GM08714 (cell line): Measurements from ENCODE around the gene SYNPR.
"Not testable (repeated sequence)": the region's sequence is repeated elsewhere in the genome, so short reads cannot be mapped to it uniquely, and the experiment has no call there.

Experiments
- H3K4me3 ChIP-seq: fragments of 200-500 bp; sonication (Bioruptor generic); 2 replicates; pipeline ENCODE4 v1.5.1; 2014; ENCODE audit warnings: mild to moderate bottlenecking, low read length, inconsistent platforms
- ZNF274 ChIP-seq: IDR thresholded peaks from 2 replicates; pipeline ENCODE4 v1.6.1; 2012; ENCODE audit warnings: mild to moderate bottlenecking, low read depth, low read length

The SYNPR gene

DNA sequence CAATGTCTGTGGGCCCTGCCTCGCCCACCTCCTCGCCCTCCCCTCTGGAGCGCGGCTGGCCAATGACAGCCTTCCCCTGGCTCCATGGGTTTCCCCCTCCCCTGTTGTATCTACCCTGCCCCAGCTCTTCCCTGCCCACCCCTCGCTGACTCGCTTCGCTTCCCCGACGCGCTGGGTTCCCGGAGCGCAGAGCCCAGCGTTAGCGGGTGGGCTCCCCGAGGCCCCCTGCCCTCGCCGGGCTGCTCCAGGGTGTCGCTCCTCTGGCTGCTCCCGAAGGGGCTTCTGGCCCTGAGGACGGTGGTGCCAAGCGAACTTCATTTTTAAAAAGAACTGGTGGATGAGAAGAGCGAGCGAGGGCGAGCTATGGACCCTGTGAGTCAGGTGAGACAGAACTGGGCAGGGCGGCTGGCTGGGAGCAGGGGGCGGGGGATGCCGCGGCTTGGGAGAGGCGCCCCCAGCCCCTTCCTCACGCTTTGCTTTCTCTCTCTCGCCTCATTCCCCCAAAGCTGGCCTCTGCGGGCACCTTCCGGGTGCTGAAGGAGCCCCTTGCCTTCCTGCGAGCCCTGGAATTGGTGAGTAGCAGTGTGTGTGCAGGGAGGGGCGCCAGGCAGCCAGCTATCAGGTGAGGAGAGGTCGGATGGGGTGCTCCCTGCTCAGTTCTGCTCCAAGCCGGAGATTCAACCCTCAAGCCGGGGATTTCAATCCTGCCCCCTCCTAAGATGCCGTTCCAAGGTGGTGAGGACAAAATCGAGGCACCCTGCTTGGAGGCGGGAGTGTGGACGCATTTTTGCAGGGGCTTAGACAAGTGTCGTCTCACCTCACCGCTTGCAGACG lies at the start of gene SYNPR:
TSS of gene SYNPR (plus strand) at position 138 of the 834 bp plus-strand sequence.
- TF ChIP-seq ZNF274, result no peak
- H3K4me3 ChIP-seq, result no peak within 1 kb of the TSS

DNA sequence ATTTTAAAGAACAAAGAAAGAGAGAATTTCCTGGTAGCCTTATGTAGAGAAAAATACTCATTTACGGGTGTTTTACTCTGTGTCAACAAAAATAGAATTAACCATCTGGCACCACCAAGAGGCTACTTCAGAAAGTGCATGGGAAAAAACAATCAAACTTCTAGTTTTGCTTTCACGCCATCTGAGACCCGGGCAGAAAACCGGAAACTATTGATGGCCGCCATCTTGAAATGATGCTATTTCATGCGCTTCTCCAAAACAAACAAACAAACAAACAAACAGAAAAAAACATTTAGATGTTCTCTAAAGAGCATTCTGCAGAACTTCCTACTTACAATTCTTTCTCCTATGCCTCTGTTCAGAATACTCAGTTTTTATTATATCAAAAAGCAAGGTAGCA lies 49.4 kb upstream of the SYNPR start:
- no peak overlapping the region for H3K4me3 ChIP-seq
- no peak for TF ChIP-seq ZNF274

DNA sequence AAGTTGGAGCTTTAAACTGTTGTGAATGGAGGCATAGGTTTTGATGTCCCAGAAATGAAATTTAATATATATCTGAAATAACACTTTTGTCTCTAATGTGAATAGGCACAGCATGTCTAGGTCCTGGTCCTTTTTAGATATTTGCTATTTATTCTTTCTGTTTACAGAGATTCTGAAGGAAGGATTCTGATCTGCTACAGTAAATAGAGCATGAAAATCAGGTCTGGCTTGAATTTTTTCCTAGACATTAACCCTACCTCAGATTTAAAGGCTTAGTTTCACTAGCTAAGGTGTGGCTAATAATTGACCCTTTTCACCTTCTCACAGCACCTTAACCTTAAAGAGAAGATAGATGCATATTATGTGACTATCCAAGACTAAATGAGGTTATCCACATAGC lies 48.0 kb upstream of the SYNPR start:
- H3K4me3 ChIP-seq, result no peak overlapping the region
- no peak for TF ChIP-seq ZNF274

DNA sequence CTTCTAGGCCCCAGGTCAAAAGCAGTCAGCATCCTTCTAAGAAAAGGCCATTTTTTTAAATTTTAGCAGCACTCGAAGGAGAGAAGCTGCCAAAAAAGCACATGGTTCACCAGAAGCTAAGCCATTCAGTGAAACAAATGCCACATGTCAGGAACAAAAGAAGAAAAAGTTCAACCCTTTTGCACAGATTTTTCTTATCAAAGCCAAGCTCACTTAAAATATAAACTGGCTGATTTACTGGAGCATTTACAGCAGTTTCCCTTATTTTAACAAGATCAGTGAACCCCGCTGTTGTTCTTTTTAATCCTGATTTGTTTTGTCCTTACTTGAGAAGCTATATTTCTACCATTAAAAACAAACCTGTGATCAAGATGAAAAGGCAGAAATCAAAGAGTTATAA lies 46.5 kb upstream of the SYNPR start:
- no peak for TF ChIP-seq ZNF274
- no peak overlapping the region for H3K4me3 ChIP-seq

DNA sequence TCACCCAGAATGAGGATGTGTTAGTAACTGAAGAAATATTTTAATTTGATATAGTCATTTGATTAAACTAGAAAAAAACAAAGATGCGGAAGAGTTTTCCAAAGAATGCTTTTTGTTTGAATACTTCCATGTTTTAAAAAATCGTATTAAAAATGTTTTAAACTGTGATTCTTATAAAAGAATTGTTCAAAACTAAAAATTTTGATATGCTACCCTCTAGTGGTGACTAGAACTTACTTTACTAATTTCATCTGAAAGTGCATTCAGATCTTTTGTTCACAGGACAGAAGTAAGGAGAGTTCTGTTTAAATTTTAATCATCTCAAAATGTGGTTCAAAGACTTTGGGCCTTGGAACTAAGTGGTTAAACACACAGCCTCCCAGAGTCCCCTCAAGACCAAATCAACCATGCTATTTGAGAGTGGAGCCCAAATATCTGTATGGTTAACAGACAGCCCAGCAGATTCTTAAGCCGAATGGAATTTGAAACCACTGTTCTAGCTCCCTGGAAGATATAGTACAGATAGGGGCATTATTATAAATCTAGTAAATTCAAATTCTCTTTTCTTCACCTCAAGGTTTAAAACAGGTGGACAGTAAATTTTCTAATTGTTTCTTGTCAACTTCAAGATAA lies 45.2 kb upstream of the SYNPR start:
- no peak for TF ChIP-seq ZNF274
- H3K4me3 ChIP-seq, result no peak overlapping the region

DNA sequence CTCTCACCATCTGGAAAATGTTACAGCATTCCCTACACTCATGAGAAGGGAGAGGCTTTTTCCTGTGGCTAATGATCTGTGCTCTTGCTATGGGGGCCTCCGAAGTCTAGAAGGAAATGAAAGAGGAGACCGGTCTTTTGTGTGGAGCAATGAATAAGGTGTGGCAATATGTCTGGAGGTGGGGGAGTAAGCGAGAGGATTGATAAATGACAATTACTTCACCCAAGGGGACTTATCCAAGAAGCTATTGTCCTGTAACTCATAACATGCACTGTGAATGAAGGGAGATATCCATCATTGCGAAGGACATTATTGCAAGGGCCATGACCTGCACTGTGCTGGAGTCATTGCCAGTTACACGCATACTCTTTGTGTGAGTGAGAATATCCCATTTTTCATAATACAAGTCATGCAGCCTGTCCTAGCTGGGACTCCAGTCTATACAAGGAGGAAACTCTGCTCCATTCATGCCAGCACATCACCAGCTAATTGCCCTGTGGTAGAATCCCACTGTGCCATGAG lies 37.7 kb upstream of the SYNPR start:
- no peak overlapping the region for H3K4me3 ChIP-seq
- no peak for TF ChIP-seq ZNF274

DNA sequence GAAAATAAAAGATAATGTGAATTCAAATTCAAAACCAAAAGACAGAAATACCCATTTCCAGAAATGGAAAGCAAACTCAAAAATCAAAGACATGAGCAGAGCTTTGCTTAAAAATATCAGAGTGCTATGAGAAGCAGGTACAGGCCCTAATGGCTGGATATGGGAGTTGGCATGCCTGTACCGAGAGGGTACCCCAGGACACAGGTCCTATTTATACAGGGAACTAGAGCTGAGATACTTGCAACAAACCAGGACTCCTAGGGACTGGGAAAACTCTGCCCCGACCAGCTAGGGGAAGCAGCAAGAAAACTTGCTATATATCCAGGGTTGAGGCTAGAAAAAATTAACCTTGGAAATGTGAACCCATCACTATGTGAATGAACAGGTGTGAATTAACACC lies 36.0 kb upstream of the SYNPR start:
- TF ChIP-seq ZNF274, result no peak
- no peak overlapping the region for H3K4me3 ChIP-seq

DNA sequence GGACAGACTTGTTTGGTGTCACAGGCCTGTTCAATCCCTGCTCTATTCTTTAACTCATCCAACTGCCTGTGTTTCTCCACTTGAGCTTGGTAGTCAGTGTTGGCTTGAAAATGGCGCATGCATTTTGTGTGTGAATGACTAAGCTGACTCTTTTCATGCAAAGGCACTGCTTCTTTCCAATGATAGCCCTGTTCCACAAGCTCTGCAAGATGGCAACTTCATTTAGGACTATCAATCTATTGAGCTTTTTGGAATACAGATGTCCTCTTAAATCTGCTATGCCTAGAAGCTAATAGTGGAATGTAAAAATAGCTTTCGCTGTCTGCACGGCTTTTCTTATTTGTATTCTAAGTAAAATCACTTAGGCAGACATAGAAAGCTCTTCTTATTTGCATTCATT lies 33.6 kb upstream of the SYNPR start:
- no peak for TF ChIP-seq ZNF274
- H3K4me3 ChIP-seq, result no peak overlapping the region

DNA sequence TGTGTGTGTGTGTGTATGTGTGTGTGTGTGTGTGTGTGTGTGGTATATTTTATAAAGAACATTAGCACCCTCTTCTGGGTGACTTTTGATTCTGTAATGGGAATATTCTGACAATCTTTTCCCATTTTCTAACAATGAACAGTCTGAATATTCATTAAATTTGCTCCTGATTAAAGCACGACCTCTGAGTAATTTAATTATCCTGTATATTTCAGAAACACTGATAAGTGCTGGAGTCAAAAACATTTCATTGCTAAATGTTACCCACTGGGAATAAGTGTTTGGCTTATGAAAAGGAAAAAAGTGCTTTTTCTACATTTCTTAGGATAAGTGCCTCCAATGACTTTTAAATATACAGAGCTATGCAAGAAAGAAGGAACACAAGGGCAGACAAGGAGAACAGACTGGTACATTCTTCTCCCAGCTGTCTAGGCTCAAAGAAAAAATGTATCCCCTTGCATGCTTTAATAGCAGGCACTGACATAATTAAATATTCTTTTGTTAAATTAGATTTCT lies 32.3 kb upstream of the SYNPR start:
- no peak for TF ChIP-seq ZNF274
- no peak overlapping the region for H3K4me3 ChIP-seq

DNA sequence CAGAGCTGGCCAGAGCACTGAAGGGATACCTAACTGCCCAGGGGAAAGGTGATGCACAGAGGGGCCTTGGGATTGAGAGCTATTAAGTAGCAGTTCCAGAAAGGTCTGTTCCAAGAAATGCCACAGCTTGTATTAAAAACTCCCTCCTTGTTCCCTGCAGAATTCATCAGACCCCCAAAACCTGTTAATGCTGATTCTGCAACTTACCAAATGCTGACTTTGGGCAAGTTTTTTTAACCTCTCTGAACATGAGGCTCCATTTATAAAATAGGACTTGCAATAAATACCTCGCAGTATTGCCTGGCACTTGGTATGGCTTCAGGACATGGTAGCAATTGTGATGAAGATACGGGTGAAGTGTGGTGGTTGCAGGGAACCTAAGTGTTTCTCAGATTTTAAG lies 30.1 kb upstream of the SYNPR start:
- TF ChIP-seq ZNF274, result no peak
- H3K4me3 ChIP-seq, result no peak overlapping the region

DNA sequence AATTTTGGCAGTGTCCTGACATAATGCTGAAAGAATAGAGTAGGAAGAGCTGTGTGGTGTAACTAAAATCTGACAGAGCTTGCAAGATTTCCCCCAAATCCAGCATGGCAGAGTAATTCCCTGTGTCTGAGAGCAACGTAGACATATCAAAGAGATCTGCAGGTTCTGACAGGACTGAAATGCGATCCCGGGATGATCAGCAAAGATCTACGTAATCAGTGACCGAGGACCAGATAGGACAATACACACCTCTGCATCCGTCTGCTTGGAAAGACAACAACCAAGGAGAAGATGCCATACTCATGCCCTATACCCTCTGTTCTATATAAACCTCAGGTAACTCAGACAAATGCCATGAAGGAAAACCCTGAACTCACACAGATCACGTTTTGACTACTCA lies 26.6 kb upstream of the SYNPR start:
- no peak for TF ChIP-seq ZNF274
- H3K4me3 ChIP-seq, result no peak overlapping the region

DNA sequence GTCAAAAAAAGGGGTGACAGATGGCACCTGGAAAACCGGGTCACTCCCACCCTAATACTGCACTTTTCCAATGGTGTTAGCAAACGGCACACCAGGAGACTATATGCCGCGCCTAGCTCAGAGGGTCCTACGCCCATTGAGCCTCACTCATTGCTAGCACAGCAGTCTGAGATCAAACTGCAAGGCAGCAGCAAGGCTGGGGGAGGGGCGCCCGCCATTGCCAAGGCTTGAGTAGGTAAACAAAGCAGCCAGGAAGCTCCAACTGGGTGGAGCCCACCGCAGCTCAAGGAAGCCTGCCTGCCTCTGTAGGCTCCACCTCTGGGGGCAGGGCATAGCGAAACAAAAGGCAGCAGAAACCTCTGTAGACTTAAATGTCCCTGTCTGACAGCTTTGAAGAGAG lies 22.3 kb upstream of the SYNPR start:
- H3K4me3 ChIP-seq, result not testable (repeated sequence)

DNA sequence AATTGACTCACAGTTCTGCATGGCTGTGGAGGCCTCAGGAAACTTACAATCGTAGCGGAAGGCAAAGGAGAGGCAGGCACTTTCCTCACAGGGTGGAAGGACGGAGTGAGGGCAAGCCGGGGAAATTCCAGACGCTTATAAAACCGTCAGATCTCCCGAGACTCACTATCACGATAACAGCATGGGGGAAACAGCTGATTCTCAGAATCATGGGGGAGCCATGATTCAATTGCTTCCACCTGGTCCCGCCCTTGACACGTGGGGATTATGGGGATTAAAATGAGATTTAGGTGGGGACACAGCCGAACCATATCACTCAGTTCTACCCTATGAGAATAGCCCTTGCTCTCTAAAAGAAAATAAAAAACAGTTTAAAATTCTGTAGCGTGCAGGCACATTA lies 13.4 kb upstream of the SYNPR start:
- no peak for TF ChIP-seq ZNF274
- no peak overlapping the region for H3K4me3 ChIP-seq

DNA sequence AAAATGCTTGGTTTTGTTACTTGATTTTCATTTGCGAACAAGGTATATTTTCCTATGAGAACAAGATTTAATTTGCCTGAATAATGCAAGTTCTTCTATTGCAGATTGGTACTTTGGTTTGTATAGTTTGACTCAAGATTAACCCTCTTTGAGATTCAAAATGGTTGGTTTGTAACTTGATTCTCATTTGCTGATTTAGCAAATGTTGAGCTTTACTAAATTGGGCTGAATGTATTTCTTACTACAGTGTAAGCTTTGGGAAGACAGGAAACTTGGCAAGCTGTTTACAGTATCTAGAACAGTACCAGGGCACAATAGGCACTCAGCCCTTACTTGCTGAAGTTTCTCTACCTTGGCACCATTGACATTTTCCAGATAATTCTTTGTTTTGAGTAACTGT lies 3.7 kb upstream of the SYNPR start:
- TF ChIP-seq ZNF274, result no peak
- H3K4me3 ChIP-seq, result no peak overlapping the region
